NB4 (cell line): ENCODE data around the gene SCAF8.
"Not testable (repeated sequence)": the region's sequence is repeated elsewhere in the genome, so short reads cannot be mapped to it uniquely, and the experiment has no call there.

ENCODE experiments used
- DNase-seq: peaks from one replicate; pipeline ENCODE4 v3.0.0; 2010; ENCODE audit warnings: low read depth
- H3K4me3 ChIP-seq: one replicate; pipeline ENCODE4 v1.5.1; 2011; ENCODE audit warnings: mild to moderate bottlenecking, low read depth, low read length, moderate library complexity
- CTCF ChIP-seq: IDR thresholded peaks from one replicate; pipeline ENCODE4 v1.5.1; 2012; ENCODE audit warnings: low read depth, low read length
- MYC ChIP-seq: IDR thresholded peaks from 2 replicates; pipeline ENCODE4 v1.6.1; 2011; ENCODE audit warnings: low read depth, low read length
- POLR2A ChIP-seq: IDR thresholded peaks from 2 replicates; pipeline ENCODE4 v1.6.1; 2011; ENCODE audit warnings: mild to moderate bottlenecking; ENCODE audit not compliant: insufficient read length; ENCODE audit errors: extremely low read depth
- TF ChIP-seq, protein P1 (sequence below): IDR thresholded peaks from 2 replicates; pipeline ENCODE4 v1.6.1; 2011; ENCODE audit warnings: low read depth, low read length

The SCAF8 gene

DNA sequence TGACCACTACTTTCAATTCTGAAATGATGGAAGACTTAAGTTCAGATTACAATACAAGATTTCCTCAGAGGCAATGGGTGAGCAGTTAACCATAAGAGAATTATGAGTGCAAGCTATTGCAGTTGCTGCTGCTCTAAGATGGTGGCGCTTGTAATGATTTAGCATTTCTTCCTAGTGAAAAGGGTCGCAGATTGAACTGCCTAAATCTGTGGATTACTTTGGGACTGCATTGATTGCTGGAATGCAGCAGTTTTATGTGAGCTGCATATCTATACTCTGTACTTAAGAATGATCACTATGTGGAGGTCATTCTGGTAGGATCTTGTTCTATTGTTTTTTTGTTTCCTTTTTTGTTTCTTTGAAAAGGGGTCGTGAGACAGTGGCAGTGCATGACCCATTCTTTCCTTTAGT, 5.3 kb downstream of the SCAF8 start:
- no peak for TF ChIP-seq MYC
- TF ChIP-seq, protein P1, sequence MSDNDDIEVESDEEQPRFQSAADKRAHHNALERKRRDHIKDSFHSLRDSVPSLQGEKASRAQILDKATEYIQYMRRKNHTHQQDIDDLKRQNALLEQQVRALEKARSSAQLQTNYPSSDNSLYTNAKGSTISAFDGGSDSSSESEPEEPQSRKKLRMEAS: no peak
- no peak for TF ChIP-seq CTCF
- no peak for TF ChIP-seq POLR2A
- DNase-seq: peak; percentile 20
- no peak overlapping the region for H3K4me3 ChIP-seq

GRCh38 chr6:154740658-154741057, 7.4 kb downstream of the SCAF8 start:
- TF ChIP-seq CTCF (no peak), POLR2A (no peak), MYC (no peak)
- TF ChIP-seq, protein P1: no peak

DNA sequence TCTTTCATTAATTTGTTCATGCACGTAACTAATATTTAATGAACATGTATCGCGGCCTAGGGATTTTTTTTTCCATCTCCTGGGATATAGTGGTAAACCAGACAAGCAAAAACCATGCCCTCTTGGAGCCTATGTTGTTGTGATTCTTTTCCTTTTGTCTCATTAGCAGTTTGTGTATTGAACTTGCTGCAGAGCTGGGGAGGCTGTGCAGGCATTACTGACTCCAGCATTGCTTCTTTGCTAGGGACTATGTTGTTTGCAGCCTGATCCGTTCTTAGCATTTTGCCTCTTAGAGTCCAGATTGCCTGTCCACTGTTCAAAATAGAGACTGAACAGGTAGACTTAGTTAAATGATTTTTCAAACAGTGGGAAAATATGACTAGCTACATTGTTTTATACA, 9.7 kb downstream of the SCAF8 start:
- H3K4me3 ChIP-seq: no peak overlapping the region
- TF ChIP-seq, protein P1: no peak
- TF ChIP-seq CTCF (no peak), MYC (no peak), POLR2A (no peak)
- no peak for DNase-seq

More at GRCh38 chr6:154740658-154741057, 7.4 kb downstream of the SCAF8 start:
- DNase-seq: no peak
- H3K4me3 ChIP-seq: no peak overlapping the region

DNA sequence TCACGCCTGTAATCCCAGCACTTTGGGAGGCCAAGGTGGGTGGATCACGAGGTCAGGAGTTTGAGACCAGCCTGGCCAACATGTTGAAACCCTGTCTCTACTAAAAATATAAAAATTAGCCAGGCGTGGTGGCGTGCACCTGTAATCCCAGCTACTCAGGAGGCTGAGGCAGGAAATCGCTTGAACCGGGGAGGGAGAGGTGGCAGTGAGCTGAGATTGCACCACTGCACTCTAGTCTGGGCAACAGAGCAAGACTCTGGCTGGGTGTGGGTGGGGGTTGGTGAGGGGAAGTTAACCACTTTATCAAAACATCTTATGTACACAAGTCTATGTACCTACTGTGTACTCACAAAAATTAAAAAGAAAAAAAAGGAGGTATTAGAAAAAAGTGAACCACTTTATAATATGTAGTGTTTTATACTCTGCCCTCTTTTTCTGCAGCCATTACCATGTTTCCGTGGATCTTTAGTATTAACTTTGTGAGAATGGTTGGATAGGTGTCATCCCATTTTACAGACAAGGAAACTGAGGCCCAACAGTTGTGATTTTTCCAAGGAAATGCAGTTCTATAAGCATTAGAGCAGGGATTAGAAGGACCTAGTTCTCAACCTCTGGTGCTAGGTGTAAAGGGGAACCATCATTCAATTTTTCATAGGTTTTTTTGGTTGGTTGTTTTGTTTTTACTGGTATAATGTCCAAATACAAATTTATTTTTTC, 11.0 kb downstream of the SCAF8 start:
- H3K4me3 ChIP-seq, DNase-seq: not testable (repeated sequence)

GRCh38 chr6:154745243-154745642, 12.0 kb downstream of the SCAF8 start:
- no peak for TF ChIP-seq POLR2A
- no peak for TF ChIP-seq CTCF
- no peak overlapping the region for H3K4me3 ChIP-seq
- no peak for DNase-seq

DNA sequence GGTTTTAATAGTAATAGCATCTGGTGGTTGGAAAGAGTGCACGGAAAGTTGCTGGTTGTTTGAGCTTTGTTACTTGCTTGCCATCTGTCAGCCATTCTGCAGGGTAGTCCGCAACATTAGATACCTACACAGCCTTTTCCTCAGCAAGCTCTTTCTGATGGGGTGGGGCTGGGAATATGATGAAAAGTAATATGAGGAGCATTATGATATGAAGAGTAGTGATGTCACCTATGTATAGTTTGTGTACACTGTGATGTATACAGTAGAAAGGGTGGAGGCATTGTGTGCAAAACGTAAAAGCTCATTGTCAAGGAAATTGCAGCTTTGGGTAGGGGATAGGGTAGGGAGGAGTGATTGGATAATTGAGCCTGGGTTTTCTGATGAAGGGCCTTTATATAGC, 16.1 kb downstream of the SCAF8 start:
- TF ChIP-seq, protein P1: no peak
- TF ChIP-seq POLR2A (no peak), MYC (no peak)
- H3K4me3 ChIP-seq: no peak overlapping the region
- DNase-seq: no peak

GRCh38 chr6:154751011-154751800, 18.0 kb downstream of the SCAF8 start:
- TF ChIP-seq POLR2A (no peak), CTCF (no peak), MYC (no peak)
- TF ChIP-seq, protein P1: no peak
- H3K4me3 ChIP-seq: no peak overlapping the region

More at GRCh38 chr6:154751011-154751800, 18.0 kb downstream of the SCAF8 start:
- no peak for DNase-seq
